ENCODE data around the gene EHMT1. TPM values are rescaled to one million over a fixed set of nuclear protein-coding genes. Genes with fewer than 3 reads are reported as not detected.

EHMT1 gene
- total and polyA plus RNA-seq, 2 experiments from 2014 or later = 162 to 177 TPM

- no peaks in the 10 kb centered on the region for H3K27me3 ChIP-seq (ENCODE audit: insufficient read depth)
- no peak overlapping the region for H3K4me3 ChIP-seq
- Mint-ChIP-seq H3K27me3 (ENCODE audit: insufficient read depth, low read depth, poor library complexity) (peaks cover 4% of the 10 kb centered on the region), H3K4me1 (no peaks in the 10 kb centered on the region; the same call in 2 of the 3 replicates), H3K9me3 (no peaks in the 10 kb centered on the region; the same call in 2 of the 3 replicates), H3K27ac (no peak overlapping the region), H3K36me3 (ENCODE audit: low read depth) (peaks cover 65% of the 10 kb centered on the region), H3K4me3 (no peak overlapping the region; the same call in 2 of the 3 replicates)
- TF ChIP-seq EZH2 (IDR thresholded peaks at IDR 0.05; ENCODE audit: low read depth, unreplicated experiment) (no peak), CREB1 (CRISPR knock-in tag; IDR thresholded peaks at IDR 0.05; ENCODE audit: low read depth) (no peak), ZNF462 (CRISPR knock-in tag; IDR thresholded peaks at IDR 0.05) (no peak), NANOG (IDR thresholded peaks at IDR 0.05; ENCODE audit: borderline replicate concordance) (no peak), JUNB (IDR thresholded peaks at IDR 0.05; ENCODE audit: unreplicated experiment) (no peak), ZNF114 (CRISPR knock-in tag; IDR thresholded peaks at IDR 0.05) (no peak), EZH2phosphoT487 (IDR thresholded peaks at IDR 0.05; ENCODE audit: unreplicated experiment) (no peak), ETS1 (IDR thresholded peaks at IDR 0.05) (no peak), ZNF331 (CRISPR knock-in tag; IDR thresholded peaks at IDR 0.05; ENCODE audit: low read depth) (no peak), POLR2AphosphoS5 (IDR thresholded peaks at IDR 0.05; ENCODE audit: low read depth) (no peak)
- 0 out of 2 replicates have a peak overlapping the region, but pooled peaks have one; percentile 19 for H3K27ac ChIP-seq (ENCODE audit: low read depth)
- peaks cover 23% of the 10 kb centered on the region for H3K79me2 ChIP-seq (replicated peaks; ENCODE audit: insufficient read depth)
- H3F3A ChIP-seq (replicated peaks; ENCODE audit: low read depth) = 0 out of 2 replicates have a peak, but pooled peaks cover 4% of the 10 kb centered on the region
- peaks cover 7% of the 10 kb centered on the region; the same call in 1 of the 2 replicates for H4K20me1 ChIP-seq (replicated peaks; ENCODE audit: insufficient read depth)
- no peaks in the 10 kb centered on the region for H3K4me1 ChIP-seq (ENCODE audit: insufficient read depth)
- H3K36me3 ChIP-seq (ENCODE audit: insufficient read depth) = peaks cover 5% of the 10 kb centered on the region
- DNase-seq (ENCODE audit: low spot score) (no peak), ATAC-seq (no peak)
- no peak overlapping the region for H2AFZ ChIP-seq
- H3K9me2 ChIP-seq (ENCODE audit: insufficient read depth) = no peaks in the 10 kb centered on the region
- no peak overlapping the region for H3K4me2 ChIP-seq
Observed at GRCh38 chr9:137829260-137829996, 210.6 kb downstream of the EHMT1 start.
